ENCODE results near the gene PTPRR.

GRCh38 chr12:70842136-70842535 lies 78.4 kb downstream of the PTPRR start:
- TF ChIP-seq CTCF (IDR thresholded peaks at IDR 0.05; ENCODE audit: low read depth, low read length, poor library complexity, severe bottlenecking) (no peak), EZH2phosphoT487 (IDR thresholded peaks at IDR 0.05; ENCODE audit: borderline replicate concordance, low read length) (no peak)

Data from DOHH2 (cell line).